Body of pancreas (tissue), 4 donors: ENCODE results near the gene ANXA3. TPM values are rescaled to one million over a fixed set of nuclear protein-coding genes. Genes with fewer than 3 reads are reported as not detected.

Experiments used
- ATAC-seq: fragments of 150-250 bp; one replicate; pipeline ENCODE4 v1.9.1; 2016
- DNase-seq, 4 donors: peaks; one replicate each; pipeline ENCODE4 v3.0.0-alpha.2; 2019
- H3K27ac ChIP-seq, 4 donors: fragments of 200-600 bp; sonication (generic); 1 replicate in 3 of 4; 2 replicates in 1 of 4; pipeline versions ENCODE4 v1.5.1 to v1.6.1; 2016 to 2019; ENCODE audit warnings: mild to moderate bottlenecking in 1 of 4, mixed read lengths in 1 of 4, moderate library complexity in 1 of 4
- H3K27me3 ChIP-seq, 2 donors: fragments of 200-600 bp; sonication (generic); one replicate each; pipeline ENCODE4 v1.6.0; 2016; ENCODE audit warnings: mild to moderate bottlenecking in 1 of 2
- H3K36me3 ChIP-seq, 2 donors: fragments of 200-600 bp; sonication (generic); replicated peaks in 1 of 2; 2 replicates each; pipeline ENCODE4 v1.5.1; 2016; ENCODE audit warnings: low read depth in 2 of 2; ENCODE audit not compliant: insufficient read depth in 1 of 2
- H3K4me1 ChIP-seq: fragments of 200-600 bp; sonication (generic); one replicate; pipeline ENCODE4 v1.6.0; 2016
- H3K4me3 ChIP-seq, 2 donors: fragments of 200-600 bp; sonication (generic); 1 replicate in 1 of 2; 2 replicates in 1 of 2; pipeline ENCODE4 v1.5.1; 2016 to 2019
- H3K9me3 ChIP-seq, 3 donors: fragments of 200-600 bp; sonication (generic); 1 replicate in 2 of 3; 2 replicates in 1 of 3; pipeline ENCODE4 v1.5.1; 2016
- CTCF ChIP-seq, 7 experiments: fragments of 450-650 bp in 4 of 7; fragments of 200-600 bp in 3 of 7; sonication (generic) in 3 of 7; IDR thresholded peaks; one replicate each; pipeline ENCODE4 v1.5.1; 2016 to 2019; ENCODE audit warnings: antibody characterized with exemption in 7 of 7
- POLR2A ChIP-seq, 3 donors: fragments of 450-650 bp; IDR thresholded peaks; one replicate each; pipeline ENCODE4 v1.6.1; 2016; ENCODE audit warnings: antibody characterized with exemption in 3 of 3, mild to moderate bottlenecking in 2 of 3
- WGBS, 2 donors: methylation state at CpG; one replicate each; pipeline ENCODE4 v1.1.5; 2017; 5-methylcytosine and 5-hydroxymethylcytosine counted together
- intact Hi-C: fragments of 100-400 bp; cut with DNase I; formaldehyde crosslinking; loops from one replicate; pipeline ENCODE4 v1.15.1; 2023
- total RNA-seq, 2 donors: library from RNA; depleted of rRNA; stranded (reverse); fragments of >200 nt; gene quantifications; one replicate each; pipeline ENCODE4 v1.1.0, GENCODE V29; 2016

The ANXA3 gene
- total RNA-seq, 2 donors from 2014 or later, result 35.9 to 65.1 TPM

- peaks cover 7% of the 10 kb centered on the region for H3K4me1 ChIP-seq
- TF ChIP-seq POLR2A (IDR thresholded peaks at IDR 0.05), result no peak
- no peak for TF ChIP-seq CTCF (IDR thresholded peaks at IDR 0.05)
- DNase-seq, result peak in 1 of 4 donors; percentile 13
- ATAC-seq, result no peak
- H3K27me3 ChIP-seq, result no peaks in the 10 kb centered on the region
- no peaks in the 10 kb centered on the region for H3K36me3 ChIP-seq
- H3K4me3 ChIP-seq, result no peak overlapping the region
- H3K9me3 ChIP-seq, result no peaks in the 10 kb centered on the region
- 41 to 45% methylated on average over 2 of the region's 2 CpGs for WGBS, 2 donors
- H3K27ac ChIP-seq, result no peak overlapping the region
- intact Hi-C loops, result no loop called here
Measured at GRCh38 chr4:78599931-78600375, 48.4 kb downstream of the ANXA3 start.

DNA sequence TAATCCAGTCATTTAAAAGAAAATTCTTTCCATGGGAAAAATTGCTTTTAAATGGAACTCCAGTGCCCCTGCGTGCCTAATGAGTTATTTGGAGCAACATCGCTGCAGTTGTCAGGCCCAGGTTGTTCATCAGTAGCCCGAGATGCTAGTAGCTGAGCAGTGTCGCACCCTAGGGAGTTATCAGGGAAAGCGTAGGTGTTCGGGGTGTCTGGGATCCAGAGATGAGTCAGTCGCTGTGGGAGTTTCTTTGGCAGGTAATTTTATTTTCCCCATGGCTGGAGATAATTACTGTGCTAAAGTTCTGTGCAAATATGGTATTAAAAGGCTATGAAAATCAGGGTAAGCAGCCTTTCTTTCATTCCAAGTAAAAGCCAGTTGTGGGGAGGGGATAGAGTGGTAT, 49.4 kb downstream of the ANXA3 start:
- H3K36me3 ChIP-seq, result no peaks in the 10 kb centered on the region
- H3K27me3 ChIP-seq, result no peaks in the 10 kb centered on the region
- peak in 1 of 4 donors; percentile 6 for DNase-seq
- TF ChIP-seq POLR2A (IDR thresholded peaks at IDR 0.05) (no peak), CTCF (IDR thresholded peaks at IDR 0.05) (no peak)
- 84 to 85% methylated on average over 7 of the region's 7 CpGs for WGBS, 2 donors
- H3K4me1 ChIP-seq, result peaks cover 3% of the 10 kb centered on the region
- ATAC-seq, result no peak
- H3K4me3 ChIP-seq, result no peak overlapping the region
- H3K9me3 ChIP-seq, result no peaks in the 10 kb centered on the region
- H3K27ac ChIP-seq, result no peak overlapping the region
- intact Hi-C loops, result no loop called here

- WGBS, 2 donors, result 78 to 85% methylated on average over 3 of the region's 3 CpGs
- intact Hi-C loops, result no loop called here
- ATAC-seq, result no peak
- no peaks in the 10 kb centered on the region for H3K36me3 ChIP-seq
- H3K27me3 ChIP-seq, result no peaks in the 10 kb centered on the region
- no peak overlapping the region for H3K4me3 ChIP-seq
- TF ChIP-seq CTCF (IDR thresholded peaks at IDR 0.05) (no peak), POLR2A (IDR thresholded peaks at IDR 0.05) (no peak)
- no peak overlapping the region for H3K27ac ChIP-seq
- DNase-seq, result no peak
- no peaks in the 10 kb centered on the region for H3K4me1 ChIP-seq
- no peaks in the 10 kb centered on the region for H3K9me3 ChIP-seq
Measured at GRCh38 chr4:78602334-78602733, 50.8 kb downstream of the ANXA3 start.

GRCh38 chr4:78603384-78603783, 51.8 kb downstream of the ANXA3 start:
- no peaks in the 10 kb centered on the region for H3K9me3 ChIP-seq
- no peaks in the 10 kb centered on the region for H3K27me3 ChIP-seq
- no peak for TF ChIP-seq CTCF (IDR thresholded peaks at IDR 0.05)
- no peak for TF ChIP-seq POLR2A (IDR thresholded peaks at IDR 0.05)
- H3K4me1 ChIP-seq, result no peaks in the 10 kb centered on the region
- no peak overlapping the region for H3K27ac ChIP-seq
- H3K4me3 ChIP-seq, result no peak overlapping the region
- ATAC-seq (no peak), DNase-seq (no peak)
- H3K36me3 ChIP-seq, result no peaks in the 10 kb centered on the region
- intact Hi-C loops, result no loop called here
- 82 to 85% methylated on average over 3 of the region's 3 CpGs for WGBS, 2 donors

DNA sequence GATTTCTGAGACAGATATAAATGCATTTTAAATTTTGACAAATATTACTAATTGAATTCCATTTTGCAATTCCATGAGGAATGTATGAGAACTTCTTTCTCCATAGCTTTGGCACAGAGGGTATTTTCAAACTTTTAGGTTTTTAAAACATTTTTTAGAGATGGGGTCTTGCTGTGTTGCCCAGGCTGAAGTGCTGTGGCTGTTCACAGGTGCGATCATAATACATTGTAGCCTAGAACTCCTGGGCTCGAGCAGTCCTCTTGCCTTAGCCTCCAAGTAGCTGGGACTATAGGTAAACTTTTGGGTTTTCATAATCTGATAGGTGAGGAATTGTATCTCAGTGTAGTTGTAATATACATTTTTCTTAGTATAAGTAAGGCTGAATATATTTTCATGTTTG, 53.4 kb downstream of the ANXA3 start:
- DNase-seq, result no peak
- TF ChIP-seq CTCF (IDR thresholded peaks at IDR 0.05), result no peak
- TF ChIP-seq POLR2A (IDR thresholded peaks at IDR 0.05), result no peak
- 61 to 83% methylated on average over 2 of the region's 2 CpGs for WGBS, 2 donors
- H3K36me3 ChIP-seq, result no peaks in the 10 kb centered on the region
- intact Hi-C loops, result no loop called here
- H3K9me3 ChIP-seq, result no peaks in the 10 kb centered on the region
- H3K4me1 ChIP-seq, result no peaks in the 10 kb centered on the region
- no peak for ATAC-seq
- H3K4me3 ChIP-seq, result no peak overlapping the region
- H3K27me3 ChIP-seq, result no peaks in the 10 kb centered on the region
- no peak overlapping the region for H3K27ac ChIP-seq
